B cell (primary cell): Measurements from ENCODE around the gene DCAF6. TPM values are rescaled to one million over a fixed set of nuclear protein-coding genes. Genes with fewer than 3 reads are reported as not detected.

Experiments used
- ATAC-seq: fragments of 200-7000 bp; cut with Tn5 transposase; one replicate; pipeline ENCODE4 v1.10.0; 2021; ENCODE audit warnings: low read depth, mild to moderate bottlenecking, moderate number of reproducible peaks, moderate library complexity
- CTCF ChIA-PET: fragments of 350-600 bp; sonication (Branson Sonifier 250); formaldehyde crosslinking; loops from one replicate; lab custom pipeline; 2021; ENCODE audit warnings: antibody characterized with exemption, inconsistent platforms; lab: Charles Lee
- POLR2A ChIA-PET: fragments of 350-600 bp; sonication (Branson Sonifier 250); formaldehyde crosslinking; loops from one replicate; lab custom pipeline; 2021; ENCODE audit warnings: antibody characterized with exemption; lab: Charles Lee
- DNase-seq: peaks from one replicate; pipeline ENCODE4 v3.0.0; 2013
- H2AFZ ChIP-seq: 2 replicates; pipeline ENCODE4 v1.6.1; 2012; ENCODE audit warnings: mild to moderate bottlenecking, low read depth, low read length; ENCODE audit not compliant: insufficient read depth, poor library complexity, severe bottlenecking
- H3K27ac ChIP-seq, 2 donors: 1 replicate in 1 of 2; 2 replicates in 1 of 2; pipeline ENCODE4 v1.5.1; 2012 to 2013; ENCODE audit warnings: low read length in 2 of 2, mild to moderate bottlenecking in 2 of 2, moderate library complexity in 1 of 2
- H3K27me3 ChIP-seq, 4 experiments: fragments of 200-600 bp in 1 of 4; sonication (generic) in 1 of 4; replicated peaks in 1 of 4; 1 replicate in 2 of 4; 2 replicates in 2 of 4; pipeline versions ENCODE4 v1.6.1 to v1.7.0; 2013 to 2016; ENCODE audit warnings: low read length in 3 of 4, mild to moderate bottlenecking in 2 of 4, mixed read lengths in 1 of 4, moderate library complexity in 1 of 4; ENCODE audit not compliant: insufficient read depth in 4 of 4, control insufficient read depth in 3 of 4; ENCODE audit errors: control extremely low read depth in 1 of 4
- H3K36me3 ChIP-seq, 2 experiments: replicated peaks in 1 of 2; 1 replicate in 1 of 2; 2 replicates in 1 of 2; pipeline versions ENCODE4 v1.6.1 to v1.7.1; 2013; ENCODE audit warnings: low read length in 1 of 2; ENCODE audit not compliant: insufficient read depth in 2 of 2, control insufficient read depth in 1 of 2; ENCODE audit errors: control extremely low read depth in 1 of 2, extremely low read depth in 1 of 2
- H3K4me1 ChIP-seq, 2 donors: fragments of 200-600 bp in 1 of 2; sonication (generic) in 1 of 2; 1 replicate in 1 of 2; 2 replicates in 1 of 2; pipeline versions ENCODE4 v1.5.1 to v1.6.1; 2013 to 2017; ENCODE audit warnings: low read length in 2 of 2; ENCODE audit not compliant: control insufficient read depth in 2 of 2, insufficient read depth in 2 of 2
- H3K4me2 ChIP-seq: replicated peaks from 2 replicates; pipeline ENCODE3; 2012; ENCODE audit warnings: mild to moderate bottlenecking, low read depth, low read length; ENCODE audit not compliant: poor library complexity, severe bottlenecking
- H3K4me3 ChIP-seq, 5 experiments: fragments of 200-600 bp in 1 of 5; sonication (generic) in 1 of 5; 1 replicate in 3 of 5; 2 replicates in 2 of 5; pipeline versions ENCODE4 v1.5.1 to v1.7.0; 2011 to 2016; ENCODE audit warnings: low read length in 4 of 5, mild to moderate bottlenecking in 4 of 5, low read depth in 2 of 5, control low read depth in 1 of 5, moderate library complexity in 1 of 5; ENCODE audit not compliant: insufficient read depth in 1 of 5; ENCODE audit errors: control extremely low read depth in 1 of 5, extremely low read depth in 1 of 5
- H3K79me2 ChIP-seq: fragments of 200-600 bp; sonication (generic); one replicate; pipeline ENCODE4 v1.6.0; 2016; ENCODE audit warnings: low read length; ENCODE audit not compliant: control insufficient read depth, insufficient read depth
- H3K9ac ChIP-seq: fragments of 200-600 bp; sonication (generic); 2 replicates; pipeline ENCODE4 v1.6.1; 2017; ENCODE audit warnings: mild to moderate bottlenecking, low read length, moderate library complexity
- H3K9me3 ChIP-seq, 3 donors: one replicate each; pipeline versions ENCODE4 v1.6.1 to v1.7.1; 2013; ENCODE audit warnings: low read length in 2 of 3; ENCODE audit not compliant: control insufficient read depth in 2 of 3, insufficient read depth in 1 of 3; ENCODE audit errors: control extremely low read depth in 1 of 3
- H4K20me1 ChIP-seq: 2 replicates; pipeline ENCODE4 v1.6.0; 2012; ENCODE audit warnings: mild to moderate bottlenecking, low read length; ENCODE audit not compliant: insufficient read depth, control insufficient read depth, poor library complexity, severe bottlenecking
- H3K27ac Mint-ChIP-seq: one replicate; pipeline ENCODE4 v1.8.0; 2021; ENCODE audit warnings: mixed read lengths
- H3K27me3 Mint-ChIP-seq: one replicate; pipeline ENCODE4 v1.8.0; 2021; ENCODE audit warnings: mixed read lengths
- H3K4me1 Mint-ChIP-seq: one replicate; pipeline ENCODE4 v1.8.0; 2021; ENCODE audit warnings: mixed read lengths
- H3K4me3 Mint-ChIP-seq: one replicate; pipeline ENCODE4 v1.8.0; 2021; ENCODE audit warnings: mixed read lengths
- H3K9me3 Mint-ChIP-seq: one replicate; pipeline ENCODE4 v1.8.0; 2022; ENCODE audit warnings: mixed read lengths; ENCODE audit not compliant: insufficient read depth
- EZH2 ChIP-seq: IDR thresholded peaks from 2 replicates; pipeline ENCODE4 v1.6.1; 2012; ENCODE audit warnings: borderline replicate concordance, low read depth, mild to moderate bottlenecking, moderate library complexity, low read length; ENCODE audit not compliant: insufficient read depth, poor library complexity, severe bottlenecking
- WGBS: methylation state at CpG from one replicate; pipeline ENCODE4 v1.1.5; 2013; ENCODE audit warnings: missing lambda C conversion rate; ENCODE audit not compliant: insufficient coverage; 5-methylcytosine and 5-hydroxymethylcytosine counted together
- intact Hi-C: fragments of 100-400 bp; cut with micrococcal nuclease; formaldehyde crosslinking; loops from one replicate; pipeline ENCODE4 v1.10.0; 2022
- polyA plus RNA-seq: library from polyadenylated mRNA; depleted of rRNA; stranded (reverse); fragments of >200 nt; gene quantifications from 2 replicates; pipeline ENCODE4 v1.2.3, GENCODE V29; 2012
- total RNA-seq, 2 donors: library from RNA; stranded (reverse); fragments of 120-200 nt in 1 of 2; gene quantifications; 1 replicate in 1 of 2; 2 replicates in 1 of 2; pipeline versions ENCODE4 v1.2.3 to v1.2.4, GENCODE V29; 2013 to 2022
- TF ChIP-seq, protein P1 (sequence below): fragments of 200-600 bp; IDR thresholded peaks from one replicate; pipeline ENCODE4 v1.8.0; 2022; ENCODE audit warnings: antibody characterized with exemption, mild to moderate bottlenecking

DCAF6 gene
- total and polyA plus RNA-seq, 2 donors (not counting 1 experiment from before 2014, with no cell fraction given), result 17.5 to 40.4 TPM

DNA sequence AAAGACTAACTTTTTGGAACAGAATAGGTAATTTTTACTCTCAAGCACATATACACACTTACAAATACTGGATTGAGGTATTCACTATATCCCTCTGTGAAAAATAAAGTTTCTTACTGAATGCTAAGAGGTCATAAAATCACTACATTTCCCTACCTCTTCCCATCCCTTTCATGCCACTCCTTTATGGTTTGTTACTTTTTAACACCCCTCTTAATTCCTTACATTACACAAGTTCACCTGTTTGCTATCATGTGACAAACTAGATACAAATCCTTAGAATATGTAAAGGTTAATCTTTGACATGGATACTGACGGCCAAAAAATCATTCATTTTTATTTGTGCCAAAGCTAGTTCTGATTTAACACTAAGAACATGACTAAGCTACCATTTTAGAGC is 6.8 kb upstream of the DCAF6 start:
- CTCF ChIA-PET, result interaction anchor here (0.7 to 0.9 kb wide), 2 partner anchors 8 to 153 kb away, joined by 3 to 4 read pairs; no protein-coding TSS in a partner anchor
- Mint-ChIP-seq H3K4me3 (no peak overlapping the region), H3K27ac (no peak overlapping the region), H3K27me3 (no peaks in the 10 kb centered on the region), H3K9me3 (no peaks in the 10 kb centered on the region), H3K4me1 (peaks cover 26% of the 10 kb centered on the region)
- DNase-seq (no peak), ATAC-seq (no peak)
- Histone ChIP-seq H3K79me2 (peaks cover 81% of the 10 kb centered on the region), H3K4me1 (peaks cover 0 to 14% of the 10 kb centered on the region in 2 donors), H3K27me3 (no peaks in the 10 kb centered on the region), H3K36me3 (peaks cover 0 to 1% of the 10 kb centered on the region in 2 experiments), H3K4me3 (no peak overlapping the region), H3K4me2 (no peak overlapping the region), H3K9ac (no peak overlapping the region), H3K9me3 (no peaks in the 10 kb centered on the region), H3K27ac (no peak overlapping the region), H2AFZ (no peak overlapping the region), H4K20me1 (peaks cover 8% of the 10 kb centered on the region)
- intact Hi-C loops, result loop anchor here (10.0 kb wide), 3 partner anchors 75 to 415 kb away; partner anchors contain the start of gene CREG1
- no CpG with 5 or more reads among the region's 1 CpG for WGBS
- POLR2A ChIA-PET, result no interaction called here
- TF ChIP-seq, protein P1, sequence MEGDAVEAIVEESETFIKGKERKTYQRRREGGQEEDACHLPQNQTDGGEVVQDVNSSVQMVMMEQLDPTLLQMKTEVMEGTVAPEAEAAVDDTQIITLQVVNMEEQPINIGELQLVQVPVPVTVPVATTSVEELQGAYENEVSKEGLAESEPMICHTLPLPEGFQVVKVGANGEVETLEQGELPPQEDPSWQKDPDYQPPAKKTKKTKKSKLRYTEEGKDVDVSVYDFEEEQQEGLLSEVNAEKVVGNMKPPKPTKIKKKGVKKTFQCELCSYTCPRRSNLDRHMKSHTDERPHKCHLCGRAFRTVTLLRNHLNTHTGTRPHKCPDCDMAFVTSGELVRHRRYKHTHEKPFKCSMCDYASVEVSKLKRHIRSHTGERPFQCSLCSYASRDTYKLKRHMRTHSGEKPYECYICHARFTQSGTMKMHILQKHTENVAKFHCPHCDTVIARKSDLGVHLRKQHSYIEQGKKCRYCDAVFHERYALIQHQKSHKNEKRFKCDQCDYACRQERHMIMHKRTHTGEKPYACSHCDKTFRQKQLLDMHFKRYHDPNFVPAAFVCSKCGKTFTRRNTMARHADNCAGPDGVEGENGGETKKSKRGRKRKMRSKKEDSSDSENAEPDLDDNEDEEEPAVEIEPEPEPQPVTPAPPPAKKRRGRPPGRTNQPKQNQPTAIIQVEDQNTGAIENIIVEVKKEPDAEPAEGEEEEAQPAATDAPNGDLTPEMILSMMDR, result no peak
- TF ChIP-seq EZH2, result no peak

DNA sequence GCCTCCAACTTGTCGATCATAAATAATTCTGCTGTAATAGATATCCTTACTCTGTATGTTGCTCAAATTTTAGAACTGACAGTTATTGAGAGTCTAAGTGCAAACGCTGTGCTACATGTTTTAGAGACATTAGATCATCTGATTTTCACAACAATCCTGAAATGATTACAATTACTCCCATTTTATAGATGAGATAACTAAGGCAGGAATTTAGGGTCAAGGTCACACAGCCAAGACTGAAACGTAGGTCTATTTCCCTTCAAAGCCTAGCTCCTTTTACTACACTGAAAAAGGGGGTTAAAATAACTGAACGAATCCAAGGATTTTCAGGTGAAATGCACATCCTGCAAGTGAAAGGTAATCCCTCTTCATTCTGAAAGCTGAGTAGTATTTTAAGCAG is 2.7 kb upstream of the DCAF6 start:
- Histone ChIP-seq H3K4me2 (peak overlapping the region; percentile 84), H3K9ac (no peak overlapping the region), H3K9me3 (no peaks in the 10 kb centered on the region), H3K27ac (no peak overlapping the region), H3K4me3 (no peak overlapping the region), H3K27me3 (no peaks in the 10 kb centered on the region), H3K36me3 (no peaks in the 10 kb centered on the region), H4K20me1 (peaks cover 4% of the 10 kb centered on the region), H2AFZ (no peak overlapping the region), H3K4me1 (peaks cover 10 to 27% of the 10 kb centered on the region in 2 donors), H3K79me2 (peaks cover 75% of the 10 kb centered on the region)
- Mint-ChIP-seq H3K4me3 (no peak overlapping the region), H3K27me3 (no peaks in the 10 kb centered on the region), H3K27ac (no peak overlapping the region), H3K9me3 (no peaks in the 10 kb centered on the region), H3K4me1 (peaks cover 39% of the 10 kb centered on the region)
- POLR2A ChIA-PET, result no interaction called here
- DNase-seq, result no peak
- no peak for ATAC-seq
- intact Hi-C loops, result loop anchor here (10.0 kb wide), 3 partner anchors 71 to 411 kb away; partner anchors contain the start of gene CREG1
- no peak for TF ChIP-seq EZH2
- TF ChIP-seq, protein P1, result no peak
- no CpG with 5 or more reads among the region's 4 CpGs for WGBS
- CTCF ChIA-PET, result interaction anchor here (0.8 kb wide), 1 partner anchor 149 kb away, joined by 4 read pairs; no protein-coding TSS in a partner anchor
